ENCODE data around the gene GTPBP6. TPM values are rescaled to one million over a fixed set of nuclear protein-coding genes. Genes with fewer than 3 reads are reported as not detected.

Gene GTPBP6
- total and polyA plus RNA-seq, 2 donors (not counting 3 experiments of a cell fraction or from before 2014, with no cell fraction given): 39.1 to 63.5 TPM

GRCh38 chrX:265502-265901 is 53.1 kb downstream of the GTPBP6 start:
- Histone ChIP-seq H3K27me3 (ENCODE audit: control insufficient read depth in 2 of 2, insufficient read depth in 2 of 2, low read length in 2 of 2) (no peaks in the 10 kb centered on the region), H3K4me3 (replicated peaks in 1 of 3; ENCODE audit: insufficient read depth in 1 of 3, low read depth in 1 of 3, low read length in 3 of 3) (no peak overlapping the region), H4K20me1 (replicated peaks; ENCODE audit: control insufficient read depth, extremely low read depth, insufficient read depth, low read length) (no peaks in the 10 kb centered on the region), H3K27ac (ENCODE audit: insufficient read depth, low read depth, low read length) (no peak overlapping the region), H3K9me1 (replicated peaks; ENCODE audit: control insufficient read depth, extremely low read depth, insufficient read depth, low read length) (no peaks in the 10 kb centered on the region), H3K4me2 (ENCODE audit: insufficient read depth, low read length) (no peak overlapping the region), H3K36me3 (ENCODE audit: control insufficient read depth in 2 of 2, extremely low read depth in 1 of 2, insufficient read depth in 2 of 2, low read length in 2 of 2) (no peaks in the 10 kb centered on the region), H2AFZ (ENCODE audit: low read depth, low read length) (no peak overlapping the region), H3K9me3 (replicated peaks; ENCODE audit: control insufficient read depth, insufficient read depth, low read length) (no peaks in the 10 kb centered on the region), H3K79me2 (ENCODE audit: control insufficient read depth, insufficient read depth, low read length) (no peaks in the 10 kb centered on the region), H3K4me1 (ENCODE audit: control insufficient read depth, extremely low read depth, insufficient read depth, low read length) (no peaks in the 10 kb centered on the region), H3K9ac (replicated peaks; ENCODE audit: extremely low read depth, insufficient read depth, low read length) (no peak overlapping the region)
- DNase-seq (ENCODE audit: low read depth, low spot score) (no peak), FAIRE-seq (no peak)
- TF ChIP-seq MAX (IDR thresholded peaks at IDR 0.05; ENCODE audit: insufficient read depth, insufficient read length) (no peak), CTCF (IDR thresholded peaks at IDR 0.05; ENCODE audit: extremely low read depth in 1 of 2, insufficient read depth in 1 of 2, low read depth in 1 of 2, low read length in 2 of 2) (no peak), POLR2A (IDR thresholded peaks at IDR 0.05; ENCODE audit: low read depth, low read length) (no peak), FOS (IDR thresholded peaks at IDR 0.05; ENCODE audit: borderline replicate concordance, insufficient read depth, low read length) (no peak), POLR2AphosphoS5 (IDR thresholded peaks at IDR 0.05; ENCODE audit: insufficient read depth, low read depth, low read length) (no peak), EZH2 (IDR thresholded peaks at IDR 0.05; ENCODE audit: borderline replicate concordance, low read depth, low read length, severe bottlenecking) (no peak), GATA2 (IDR thresholded peaks at IDR 0.05; ENCODE audit: insufficient read depth, insufficient read length, low read depth, low read length) (no peak), MYC (IDR thresholded peaks at IDR 0.05; ENCODE audit: low read depth, low read length) (no peak), JUN (IDR thresholded peaks at IDR 0.05; ENCODE audit: borderline replicate concordance, insufficient read depth, insufficient read length, low read depth) (no peak)
- no TSS peak for BruUV-seq (replicated peaks)
- intact Hi-C loops (cut with micrococcal nuclease): no loop called here
- CTCF ChIA-PET: no interaction called here
- POLR2A ChIA-PET: no interaction called here
- dilution Hi-C loops (cut with MboI; ENCODE audit: extremely low pct_ligation_motif_present, low sequenced_read_pairs): no loop called here
